HG03439 (cell line): ENCODE measurements around the gene ADK.
"Not testable (repeated sequence)": the region's sequence is repeated elsewhere in the genome, so short reads cannot be mapped to it uniquely, and the experiment has no call there.

Experiments used
- ATAC-seq: cut with Tn5 transposase; IDR thresholded peaks from one replicate; pipeline ENCODE4 v1.9.1; 2021; ENCODE audit warnings: mild to moderate bottlenecking, moderate library complexity; ENCODE audit not compliant: unreplicated experiment

The ADK gene

GRCh38 chr10:74415146-74415839, 264.3 kb downstream of the ADK start:
- no peak for ATAC-seq

- ATAC-seq = no peak
Observed at GRCh38 chr10:74417397-74417796, 266.4 kb downstream of the ADK start.

- no peak for ATAC-seq
Observed at GRCh38 chr10:74418285-74418872, 267.4 kb downstream of the ADK start.

- no peak for ATAC-seq
Observed at GRCh38 chr10:74419491-74419951, 268.5 kb downstream of the ADK start.

GRCh38 chr10:74419958-74420375, 268.9 kb downstream of the ADK start:
- ATAC-seq = no peak

- no peak for ATAC-seq
Observed at GRCh38 chr10:74424565-74424964, 273.5 kb downstream of the ADK start.

- no peak for ATAC-seq
Observed at GRCh38 chr10:74425456-74426001, 274.5 kb downstream of the ADK start.

GRCh38 chr10:74431816-74432215, 280.8 kb downstream of the ADK start:
- no peak for ATAC-seq

- ATAC-seq = no peak
Observed at GRCh38 chr10:74432841-74433594, 282.0 kb downstream of the ADK start.

- no peak for ATAC-seq
Observed at GRCh38 chr10:74433595-74433956, 282.6 kb downstream of the ADK start.

- no peak for ATAC-seq
Observed at GRCh38 chr10:74433993-74434392, 283.0 kb downstream of the ADK start.

- no peak for ATAC-seq
Observed at GRCh38 chr10:74434547-74434946, 283.5 kb downstream of the ADK start.

GRCh38 chr10:74436523-74437170, 285.6 kb downstream of the ADK start:
- ATAC-seq = no peak

GRCh38 chr10:74437822-74438221, 286.8 kb downstream of the ADK start:
- no peak for ATAC-seq

GRCh38 chr10:74439213-74439612, 288.2 kb downstream of the ADK start:
- ATAC-seq = no peak

- no peak for ATAC-seq
Observed at GRCh38 chr10:74445493-74445892, 294.5 kb downstream of the ADK start.

- no peak for ATAC-seq
Observed at GRCh38 chr10:74450602-74451001, 299.6 kb downstream of the ADK start.

- ATAC-seq = no peak
Observed at GRCh38 chr10:74451127-74451829, 300.3 kb downstream of the ADK start.

GRCh38 chr10:74453169-74453568, 302.1 kb downstream of the ADK start:
- ATAC-seq = no peak

- ATAC-seq = not testable (repeated sequence)
Observed at GRCh38 chr10:74457478-74457877, 306.5 kb downstream of the ADK start.

GRCh38 chr10:74460812-74461211, 309.8 kb downstream of the ADK start:
- ATAC-seq = no peak
